Measurements from ENCODE around the gene SIGLEC9.
"Not testable (repeated sequence)": the region's sequence is repeated elsewhere in the genome, so short reads cannot be mapped to it uniquely, and the experiment has no call there.

GRCh38 chr19:51169283-51169918 lies 44.7 kb downstream of the SIGLEC9 start:
- TF ChIP-seq YY1 (IDR thresholded peaks at IDR 0.05; ENCODE audit: insufficient read depth, insufficient read length); SUZ12 (IDR thresholded peaks at IDR 0.05; ENCODE audit: extremely low read depth, insufficient read depth, insufficient read length): not testable (repeated sequence)
